Heart right ventricle (tissue), 16 donors: ENCODE measurements around the gene ZBTB46. TPM values are rescaled to one million over a fixed set of nuclear protein-coding genes. Genes with fewer than 3 reads are reported as not detected.

ENCODE experiments used
- ATAC-seq, 8 donors: fragments of 200-7000 bp; cut with Tn5 transposase; one replicate each; pipeline ENCODE4 v1.9.1; 2020; ENCODE audit warnings: mild to moderate bottlenecking in 8 of 8, moderate library complexity in 8 of 8, moderate number of reproducible peaks in 1 of 8
- DNase-seq, 2 donors: peaks; one replicate each; pipeline ENCODE4 v3.0.0-alpha.2; 2020
- H3K27ac ChIP-seq, 10 donors: fragments of 200-600 bp; sonication (generic) in 2 of 10; one replicate each; pipeline versions ENCODE4 v1.5.0 to v1.8.0; 2020 to 2022; ENCODE audit warnings: mild to moderate bottlenecking in 3 of 10
- H3K27me3 ChIP-seq, 7 donors: fragments of 200-600 bp; one replicate each; pipeline ENCODE4 v1.8.0; 2021 to 2022; ENCODE audit warnings: mild to moderate bottlenecking in 2 of 7
- H3K36me3 ChIP-seq, 9 donors: fragments of 200-600 bp; sonication (generic) in 1 of 9; one replicate each; pipeline versions ENCODE4 v1.5.0 to v1.8.0; 2020 to 2022; ENCODE audit warnings: mild to moderate bottlenecking in 2 of 9
- H3K4me1 ChIP-seq, 9 donors: fragments of 200-600 bp; sonication (generic) in 1 of 9; one replicate each; pipeline versions ENCODE4 v1.5.0 to v1.8.0; 2020 to 2022; ENCODE audit warnings: mild to moderate bottlenecking in 4 of 9
- H3K4me3 ChIP-seq, 10 donors: fragments of 200-600 bp; sonication (generic) in 2 of 10; one replicate each; pipeline versions ENCODE4 v1.5.0 to v1.8.0; 2020 to 2022; ENCODE audit warnings: mild to moderate bottlenecking in 7 of 10, moderate library complexity in 2 of 10
- H3K9me3 ChIP-seq, 11 donors: fragments of 200-600 bp in 10 of 11; sonication (generic) in 2 of 11; one replicate each; pipeline versions ENCODE4 v1.5.0 to v1.8.0; 2013 to 2022; ENCODE audit warnings: mild to moderate bottlenecking in 2 of 11, control low read depth in 1 of 11, moderate library complexity in 1 of 11
- WGBS, 2 donors: extraction: QIAGEN DNeasy Blood & Tissue Kit; methylation state at CpG; one replicate each; pipeline ENCODE4 v1.1.7; 2013; ENCODE audit warnings: inconsistent platforms in 1 of 2; 5-methylcytosine and 5-hydroxymethylcytosine counted together
- intact Hi-C, 10 donors: fragments of 100-400 bp; cut with DNase I; formaldehyde crosslinking; loops; one replicate each; pipeline versions ENCODE4 v1.11.1 to v1.14.2; 2022
- polyA plus RNA-seq, 2 donors: library from polyadenylated mRNA; stranded (reverse); fragments of 200-250 nt; gene quantifications; one replicate each; pipeline ENCODE4 v1.2.3, GENCODE V29; 2013
- total RNA-seq, 10 donors: library from RNA; stranded (reverse); fragmentation: NEBNext Ultra II Directional in 3 of 10; extraction: Animal tissue kit (Norgen Biotek cat#: 25700) in 3 of 10; gene quantifications; one replicate each; pipeline versions ENCODE4 v1.2.1 to v1.2.4, GENCODE V29; 2021 to 2023
- TF ChIP-seq, protein P1 (sequence below), 9 donors: fragments of 200-600 bp; sonication (generic) in 2 of 9; IDR thresholded peaks; one replicate each; pipeline versions ENCODE4 v1.5.0 to v1.8.0; 2021 to 2022; ENCODE audit warnings: antibody characterized with exemption in 9 of 9, mild to moderate bottlenecking in 5 of 9, moderate library complexity in 1 of 9
- donor health status: Arrhythmogenic right ventricular cardiomyopathy.
- donor health status: ischemic (EF 13 %, LVEDD 7.1; RV severe dilation, severe dysfunction).
- donor health status: healthy with polysubstance abuse.
- donor health status: DM: no; HTN: yes; CAD: no.
- donor health status: DM: no; HTN: no; CAD: no.
- donor health status: ischemic (EF 25% LVEDD 6.9; RV normal size, moderate dysfunction).
- donor health status: ischemic (EF 25% LVEDD 5.7; RV mildly dilated, moderate dysfunction).
- donor health status: healthy.
- donor health status: DM: yes; HTN: yes; CAD: no.
- donor health status: Ischemic cardiomyopathy.
- donor health status: ischemic (EF 35%, LVEDD 5.7; RV mildly dilated, moderate dysfunction).
- donor health status: nonischemic (EF 11% LVEDD 7.7; RV severe dilation, severe dysfunction).
- donor health status: DM: yes; HTN: yes; CAD: no.
- donor health status: PGD.
- donor health status: ischemic (EF 29% LVEDD 5.4; RV normal size, mild dysfunction).
- donor health status: nonischemic (EF 23%, LVEDD 6.1; RV moderate dilation, normal function).

Gene ZBTB46
- total and polyA plus RNA-seq, 12 donors, result 5.6 to 25.4 (median 14.4) TPM

DNA sequence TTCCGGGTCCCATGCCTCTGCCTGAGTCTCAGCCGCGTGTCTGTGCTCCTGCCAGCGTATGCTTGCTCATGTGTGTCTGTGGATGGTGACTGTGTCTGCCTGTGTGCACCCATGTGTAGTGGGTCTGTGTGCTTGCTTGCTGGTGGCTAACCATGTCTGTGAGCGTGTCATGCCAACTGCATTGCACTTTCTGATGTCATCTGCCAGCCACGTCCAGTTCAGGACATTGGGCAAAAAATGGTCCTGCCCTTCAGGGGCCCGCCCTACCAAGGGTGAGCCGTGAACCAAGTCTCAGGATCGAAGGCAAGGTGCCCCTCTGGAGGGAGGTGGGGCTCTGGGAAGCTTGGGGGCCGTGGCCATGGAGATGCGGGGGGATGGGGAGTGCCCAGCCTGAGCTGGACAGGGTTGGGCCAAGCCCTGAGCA is 9.4 kb upstream of the ZBTB46 start:
- TF ChIP-seq, protein P1, sequence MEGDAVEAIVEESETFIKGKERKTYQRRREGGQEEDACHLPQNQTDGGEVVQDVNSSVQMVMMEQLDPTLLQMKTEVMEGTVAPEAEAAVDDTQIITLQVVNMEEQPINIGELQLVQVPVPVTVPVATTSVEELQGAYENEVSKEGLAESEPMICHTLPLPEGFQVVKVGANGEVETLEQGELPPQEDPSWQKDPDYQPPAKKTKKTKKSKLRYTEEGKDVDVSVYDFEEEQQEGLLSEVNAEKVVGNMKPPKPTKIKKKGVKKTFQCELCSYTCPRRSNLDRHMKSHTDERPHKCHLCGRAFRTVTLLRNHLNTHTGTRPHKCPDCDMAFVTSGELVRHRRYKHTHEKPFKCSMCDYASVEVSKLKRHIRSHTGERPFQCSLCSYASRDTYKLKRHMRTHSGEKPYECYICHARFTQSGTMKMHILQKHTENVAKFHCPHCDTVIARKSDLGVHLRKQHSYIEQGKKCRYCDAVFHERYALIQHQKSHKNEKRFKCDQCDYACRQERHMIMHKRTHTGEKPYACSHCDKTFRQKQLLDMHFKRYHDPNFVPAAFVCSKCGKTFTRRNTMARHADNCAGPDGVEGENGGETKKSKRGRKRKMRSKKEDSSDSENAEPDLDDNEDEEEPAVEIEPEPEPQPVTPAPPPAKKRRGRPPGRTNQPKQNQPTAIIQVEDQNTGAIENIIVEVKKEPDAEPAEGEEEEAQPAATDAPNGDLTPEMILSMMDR (IDR thresholded peaks at IDR 0.05), result no peak
- intact Hi-C loops, result no loop called here

DNA sequence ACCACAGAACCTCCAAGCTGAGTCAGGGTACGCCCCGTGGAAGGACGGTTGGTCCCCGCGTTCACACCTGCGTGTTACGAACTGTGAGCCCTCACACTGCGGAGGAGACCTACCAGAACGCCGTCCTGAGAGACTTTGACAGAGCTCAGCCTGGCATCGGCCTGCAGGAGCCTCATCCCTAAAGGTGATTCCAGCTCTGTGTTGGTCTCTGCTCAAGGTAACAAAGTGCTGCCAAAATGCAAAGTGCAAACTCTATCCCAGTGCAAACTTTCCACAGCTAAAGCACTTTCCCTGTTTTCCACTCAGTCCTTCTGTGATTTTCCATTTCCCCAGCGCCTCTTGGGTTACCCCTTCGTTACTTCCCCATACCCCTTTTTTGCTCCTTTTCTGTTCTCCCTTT is 8.6 kb upstream of the ZBTB46 start:
- WGBS, 2 donors, result 92 to 93% methylated on average over 13 of the region's 13 CpGs

More for the DNA sequence above, 9.4 kb upstream of the ZBTB46 start:
- Histone ChIP-seq H3K4me1 (peaks cover 9 to 24% (median 15%) of the 10 kb centered on the region in 9 donors), H3K4me3 (no peak overlapping the region), H3K27me3 (peaks cover 0 to 33% (median 0%) of the 10 kb centered on the region in 7 donors), H3K36me3 (no peaks in the 10 kb centered on the region), H3K9me3 (no peaks in the 10 kb centered on the region), H3K27ac (no peak overlapping the region)
- 88 to 92% methylated on average over 11 of the region's 11 CpGs for WGBS, 2 donors
- ATAC-seq, result no peak
- no peak for DNase-seq

DNA sequence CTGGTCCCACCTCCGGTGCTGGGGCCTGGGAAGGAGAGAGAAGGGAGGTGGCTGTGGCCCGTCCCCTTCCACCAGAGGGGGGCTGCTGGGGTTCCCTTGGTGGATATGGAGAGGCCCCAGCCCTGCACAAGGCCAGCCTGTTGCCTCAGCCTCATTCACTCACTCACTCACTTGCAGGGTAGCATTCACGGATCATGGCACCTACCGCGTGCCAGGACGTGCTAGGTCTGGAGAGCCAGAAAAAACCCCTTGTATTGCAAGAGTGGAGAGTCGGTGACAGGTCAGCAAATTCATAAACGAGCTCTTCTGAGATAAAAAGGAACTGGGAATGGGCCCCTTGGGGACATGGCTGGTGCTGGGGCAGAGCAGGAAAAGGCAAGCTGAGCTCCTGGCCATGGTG is 6.4 kb upstream of the ZBTB46 start:
- intact Hi-C loops, result no loop called here
- Histone ChIP-seq H3K27me3 (peaks cover 0 to 20% (median 0%) of the 10 kb centered on the region in 7 donors), H3K4me1 (peaks cover 26 to 32% (median 31%) of the 10 kb centered on the region in 9 donors), H3K4me3 (no peak overlapping the region), H3K9me3 (no peaks in the 10 kb centered on the region), H3K27ac (peak overlapping the region in 1 of 10 donors; percentile 15), H3K36me3 (no peaks in the 10 kb centered on the region)
- TF ChIP-seq, protein P1 (IDR thresholded peaks at IDR 0.05), result no peak
- 59 to 73% methylated on average over 8 of the region's 8 CpGs for WGBS, 2 donors
- ATAC-seq, result no peak
- DNase-seq, result no peak

More for the DNA sequence above, 8.6 kb upstream of the ZBTB46 start:
- peaks cover 0 to 25% (median 0%) of the 10 kb centered on the region in 7 donors for H3K27me3 ChIP-seq
- intact Hi-C loops, result no loop called here
- peaks cover 11 to 24% (median 15%) of the 10 kb centered on the region in 9 donors for H3K4me1 ChIP-seq
- H3K9me3 ChIP-seq, result no peaks in the 10 kb centered on the region
- ATAC-seq (no peak), DNase-seq (no peak)
- no peaks in the 10 kb centered on the region for H3K36me3 ChIP-seq
- no peak overlapping the region for H3K4me3 ChIP-seq
- no peak overlapping the region for H3K27ac ChIP-seq
- TF ChIP-seq, protein P1 (IDR thresholded peaks at IDR 0.05), result no peak

DNA sequence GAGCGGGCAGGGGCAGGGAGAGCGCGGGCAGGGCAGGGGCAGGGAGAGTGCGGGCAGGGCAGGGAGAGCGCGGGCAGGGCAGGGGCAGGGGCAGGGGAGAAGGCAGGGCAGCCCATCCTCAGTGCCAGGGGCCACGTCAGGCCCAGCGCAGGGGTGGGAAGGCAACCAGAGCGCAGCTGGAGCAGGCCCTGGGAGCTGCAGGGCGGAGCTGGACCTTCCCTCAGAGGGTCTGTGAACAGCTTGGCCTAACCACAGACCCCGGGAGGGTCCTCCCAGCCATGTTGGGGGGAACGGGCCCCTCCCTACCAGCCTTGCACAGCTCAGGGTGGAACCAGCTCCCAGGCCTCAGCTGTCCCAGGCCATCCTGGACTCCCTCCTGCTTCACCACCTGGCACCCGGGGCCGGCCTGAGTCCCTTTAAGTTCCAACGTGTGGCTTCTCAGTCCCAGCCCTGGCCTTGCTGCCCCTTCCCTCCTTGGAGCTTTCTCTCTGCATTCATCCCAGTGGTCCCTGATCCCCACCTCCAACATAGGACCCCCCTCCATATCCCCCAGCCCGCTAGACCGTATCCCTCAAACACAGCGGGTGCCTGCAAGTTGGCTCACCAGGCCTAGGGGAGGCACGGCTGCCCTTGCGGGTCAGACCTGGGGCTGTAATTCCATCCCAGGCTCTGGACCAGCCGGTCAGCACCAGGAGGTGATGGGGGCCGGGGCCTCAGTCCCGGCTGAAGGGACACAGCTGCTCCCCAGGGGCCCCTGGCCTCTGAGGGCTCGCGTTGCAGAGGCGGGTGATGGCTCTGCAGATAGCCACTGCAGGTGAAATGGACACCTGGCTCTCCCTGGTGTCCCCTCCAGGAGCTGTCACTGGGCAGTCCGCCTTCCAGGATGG is 5.6 kb upstream of the ZBTB46 start:
- WGBS, 2 donors, result 85 to 87% methylated on average over 20 to 27 of the region's 27 CpGs

More for the DNA sequence above, 5.6 kb upstream of the ZBTB46 start:
- intact Hi-C loops, result no loop called here
- TF ChIP-seq, protein P1 (IDR thresholded peaks at IDR 0.05), result no peak
- DNase-seq (no peak), ATAC-seq (no peak)
- no peaks in the 10 kb centered on the region for H3K36me3 ChIP-seq
- peaks cover 26 to 40% (median 37%) of the 10 kb centered on the region in 9 donors for H3K4me1 ChIP-seq
- H3K4me3 ChIP-seq, result no peak overlapping the region
- H3K27me3 ChIP-seq, result peaks cover 0 to 24% (median 0%) of the 10 kb centered on the region in 7 donors
- peak overlapping the region in 2 of 10 donors; percentile 14 to 15 for H3K27ac ChIP-seq
- H3K9me3 ChIP-seq, result no peaks in the 10 kb centered on the region
